Colon (tissue), 2 donors: ENCODE data around the gene NCSTN.

Source experiments
- FAIRE-seq: peaks from 2 replicates; lab custom pipeline; 2012; peaks lifted over from hg19 to GRCh38; lab: Jason Lieb, UNC
- donor health status: control.
- donor health status: control.

The NCSTN gene

GRCh38 chr1:160406131-160406968 is 63.2 kb downstream of the NCSTN start:
- no peak for FAIRE-seq

- FAIRE-seq: no peak
Measured at GRCh38 chr1:160407839-160408801, 64.9 kb downstream of the NCSTN start.
